HEK293T (cell line): ENCODE data around the gene SASS6.

Experiments used
- ARNT ChIP-seq: fragments of 450-650 bp; IDR thresholded peaks from 2 replicates; pipeline ENCODE4 v1.6.1; 2017; ENCODE audit warnings: mild to moderate bottlenecking
- FOXA1 ChIP-seq: fragments of 450-650 bp; IDR thresholded peaks from 2 replicates; pipeline ENCODE4 v1.6.1; 2016; ENCODE audit warnings: mild to moderate bottlenecking
- FOXM1 ChIP-seq: fragments of 450-650 bp; IDR thresholded peaks from 2 replicates; pipeline ENCODE4 v1.6.1; 2017; ENCODE audit warnings: mild to moderate bottlenecking, borderline replicate concordance
- NFRKB ChIP-seq: fragments of 450-650 bp; IDR thresholded peaks from 2 replicates; pipeline ENCODE4 v1.6.1; 2016; ENCODE audit warnings: mild to moderate bottlenecking, moderate library complexity
- TF ChIP-seq, protein P1 (sequence below): fragments of 450-650 bp; IDR thresholded peaks from 2 replicates; pipeline ENCODE4 v1.6.1; 2016

DNA sequence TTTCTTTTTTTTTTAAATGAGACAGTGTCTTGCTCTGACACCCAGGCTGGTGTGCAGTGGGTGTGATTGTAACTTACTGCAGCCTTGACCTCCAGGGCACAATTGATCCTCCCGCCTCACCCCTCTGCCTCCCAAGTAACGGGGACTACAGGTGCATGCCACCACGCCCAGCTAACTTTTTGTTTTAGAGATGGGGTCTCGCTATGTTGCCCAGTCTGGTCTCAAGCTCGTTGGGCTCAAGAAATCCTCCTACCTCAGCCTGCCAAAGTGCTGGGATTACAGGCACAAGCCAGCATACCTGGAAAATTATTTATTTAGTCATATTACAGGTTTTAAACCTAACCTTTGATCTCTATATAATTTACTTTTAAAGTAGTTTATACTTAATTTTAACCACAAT, 32.0 kb upstream of the SASS6 start:
- TF ChIP-seq FOXA1: no peak
- no peak for TF ChIP-seq FOXM1
- TF ChIP-seq, protein P1, sequence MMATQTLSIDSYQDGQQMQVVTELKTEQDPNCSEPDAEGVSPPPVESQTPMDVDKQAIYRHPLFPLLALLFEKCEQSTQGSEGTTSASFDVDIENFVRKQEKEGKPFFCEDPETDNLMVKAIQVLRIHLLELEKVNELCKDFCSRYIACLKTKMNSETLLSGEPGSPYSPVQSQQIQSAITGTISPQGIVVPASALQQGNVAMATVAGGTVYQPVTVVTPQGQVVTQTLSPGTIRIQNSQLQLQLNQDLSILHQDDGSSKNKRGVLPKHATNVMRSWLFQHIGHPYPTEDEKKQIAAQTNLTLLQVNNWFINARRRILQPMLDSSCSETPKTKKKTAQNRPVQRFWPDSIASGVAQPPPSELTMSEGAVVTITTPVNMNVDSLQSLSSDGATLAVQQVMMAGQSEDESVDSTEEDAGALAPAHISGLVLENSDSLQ: no peak
- no peak for TF ChIP-seq NFRKB
- TF ChIP-seq ARNT: no peak
